ENCODE data around the gene CCDC3.

- TF ChIP-seq, protein P1, sequence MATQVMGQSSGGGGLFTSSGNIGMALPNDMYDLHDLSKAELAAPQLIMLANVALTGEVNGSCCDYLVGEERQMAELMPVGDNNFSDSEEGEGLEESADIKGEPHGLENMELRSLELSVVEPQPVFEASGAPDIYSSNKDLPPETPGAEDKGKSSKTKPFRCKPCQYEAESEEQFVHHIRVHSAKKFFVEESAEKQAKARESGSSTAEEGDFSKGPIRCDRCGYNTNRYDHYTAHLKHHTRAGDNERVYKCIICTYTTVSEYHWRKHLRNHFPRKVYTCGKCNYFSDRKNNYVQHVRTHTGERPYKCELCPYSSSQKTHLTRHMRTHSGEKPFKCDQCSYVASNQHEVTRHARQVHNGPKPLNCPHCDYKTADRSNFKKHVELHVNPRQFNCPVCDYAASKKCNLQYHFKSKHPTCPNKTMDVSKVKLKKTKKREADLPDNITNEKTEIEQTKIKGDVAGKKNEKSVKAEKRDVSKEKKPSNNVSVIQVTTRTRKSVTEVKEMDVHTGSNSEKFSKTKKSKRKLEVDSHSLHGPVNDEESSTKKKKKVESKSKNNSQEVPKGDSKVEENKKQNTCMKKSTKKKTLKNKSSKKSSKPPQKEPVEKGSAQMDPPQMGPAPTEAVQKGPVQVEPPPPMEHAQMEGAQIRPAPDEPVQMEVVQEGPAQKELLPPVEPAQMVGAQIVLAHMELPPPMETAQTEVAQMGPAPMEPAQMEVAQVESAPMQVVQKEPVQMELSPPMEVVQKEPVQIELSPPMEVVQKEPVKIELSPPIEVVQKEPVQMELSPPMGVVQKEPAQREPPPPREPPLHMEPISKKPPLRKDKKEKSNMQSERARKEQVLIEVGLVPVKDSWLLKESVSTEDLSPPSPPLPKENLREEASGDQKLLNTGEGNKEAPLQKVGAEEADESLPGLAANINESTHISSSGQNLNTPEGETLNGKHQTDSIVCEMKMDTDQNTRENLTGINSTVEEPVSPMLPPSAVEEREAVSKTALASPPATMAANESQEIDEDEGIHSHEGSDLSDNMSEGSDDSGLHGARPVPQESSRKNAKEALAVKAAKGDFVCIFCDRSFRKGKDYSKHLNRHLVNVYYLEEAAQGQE (IDR thresholded peaks at IDR 0.05; ENCODE audit: insufficient read depth in 1 of 2, low read depth in 2 of 2, low read length in 2 of 2), result no peak
- TF ChIP-seq POLR2AphosphoS5 (IDR thresholded peaks at IDR 0.05; ENCODE audit: low read depth, low read length), result no peak
- no peak for TF ChIP-seq TAF1 (IDR thresholded peaks at IDR 0.05; ENCODE audit: borderline replicate concordance, insufficient read depth, low read length)
- no peak for TF ChIP-seq SIN3A (IDR thresholded peaks at IDR 0.05; ENCODE audit: borderline replicate concordance, insufficient read depth, low read length)
Observed at GRCh38 chr10:13046851-13047528, 45.5 kb upstream of the CCDC3 start.

All from PFSK-1 (cell line).